ENCODE measurements around the gene PELI2.

GRCh38 chr14:56147986-56148901 is 30.0 kb downstream of the PELI2 start:
- no peak for TF ChIP-seq CTCF (conservative IDR thresholded peaks at IDR 0.05 in 1 of 2, IDR thresholded peaks at IDR 0.05 in 1 of 2; ENCODE audit: low read depth in 1 of 2, low read length in 2 of 2)
- TF ChIP-seq EZH2 (IDR thresholded peaks at IDR 0.05; ENCODE audit: low read length, missing control alignments), result no peak
